ENCODE measurements around the gene SLC34A1.

Gene SLC34A1

DNA sequence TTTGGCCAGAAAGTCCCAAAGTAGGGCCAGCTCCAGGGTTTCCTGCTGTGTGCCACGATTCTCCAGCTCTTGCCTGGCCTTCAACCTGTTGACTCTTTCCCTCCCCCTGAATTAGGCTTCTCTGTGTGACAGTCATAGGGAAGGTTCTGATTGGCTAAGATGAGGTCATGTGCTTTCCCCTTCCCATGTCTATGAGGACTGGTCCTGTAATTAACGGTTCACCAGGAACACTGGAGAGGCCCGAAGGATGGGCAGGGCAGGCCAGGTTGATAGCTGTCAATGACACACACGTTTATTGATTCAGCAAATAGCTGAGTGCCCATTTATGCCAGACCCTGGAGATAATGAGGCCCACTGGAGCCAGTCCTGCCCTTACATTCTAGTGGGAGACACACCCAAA lies 53.4 kb downstream of the SLC34A1 start:
- H2AFZ ChIP-seq (ENCODE audit: low read length): no peak overlapping the region
- no peak overlapping the region for H3K27ac ChIP-seq (ENCODE audit: low read length)
- no peaks in the 10 kb centered on the region for H3K27me3 ChIP-seq (replicated peaks; ENCODE audit: insufficient read depth, low read length)
- no peak overlapping the region for H3K9ac ChIP-seq (ENCODE audit: low read length)
- H3K9me2 ChIP-seq (replicated peaks; ENCODE audit: insufficient read depth, low read length): no peaks in the 10 kb centered on the region
- H3K4me2 ChIP-seq (ENCODE audit: low read depth, low read length): no peak overlapping the region
- H3K4me3 ChIP-seq (ENCODE audit: low read length): no peak overlapping the region
- H4K20me1 ChIP-seq (ENCODE audit: insufficient read depth, low read length): no peaks in the 10 kb centered on the region
- H3F3A ChIP-seq (ENCODE audit: insufficient read depth, low read length): peaks cover under 1% of the 10 kb centered on the region; the same call in 1 of the 2 replicates
- H3K9me3 ChIP-seq (replicated peaks; ENCODE audit: insufficient read depth, low read length): no peaks in the 10 kb centered on the region
- peaks cover 4% of the 10 kb centered on the region for H3K4me1 ChIP-seq (ENCODE audit: low read length)
- DNase-seq: no peak
- peaks cover 11% of the 10 kb centered on the region for H3K36me3 ChIP-seq (replicated peaks; ENCODE audit: insufficient read depth, low read length)
- peaks cover 34% of the 10 kb centered on the region for H3K79me2 ChIP-seq (ENCODE audit: low read length)
- no peak for TF ChIP-seq EZH2 (optimal IDR thresholded peaks at IDR 0.05; ENCODE audit: low read depth, low read length)
- TF ChIP-seq EZH2phosphoT487 (IDR thresholded peaks at IDR 0.05; ENCODE audit: low read length): no peak
- TF ChIP-seq, protein P1, sequence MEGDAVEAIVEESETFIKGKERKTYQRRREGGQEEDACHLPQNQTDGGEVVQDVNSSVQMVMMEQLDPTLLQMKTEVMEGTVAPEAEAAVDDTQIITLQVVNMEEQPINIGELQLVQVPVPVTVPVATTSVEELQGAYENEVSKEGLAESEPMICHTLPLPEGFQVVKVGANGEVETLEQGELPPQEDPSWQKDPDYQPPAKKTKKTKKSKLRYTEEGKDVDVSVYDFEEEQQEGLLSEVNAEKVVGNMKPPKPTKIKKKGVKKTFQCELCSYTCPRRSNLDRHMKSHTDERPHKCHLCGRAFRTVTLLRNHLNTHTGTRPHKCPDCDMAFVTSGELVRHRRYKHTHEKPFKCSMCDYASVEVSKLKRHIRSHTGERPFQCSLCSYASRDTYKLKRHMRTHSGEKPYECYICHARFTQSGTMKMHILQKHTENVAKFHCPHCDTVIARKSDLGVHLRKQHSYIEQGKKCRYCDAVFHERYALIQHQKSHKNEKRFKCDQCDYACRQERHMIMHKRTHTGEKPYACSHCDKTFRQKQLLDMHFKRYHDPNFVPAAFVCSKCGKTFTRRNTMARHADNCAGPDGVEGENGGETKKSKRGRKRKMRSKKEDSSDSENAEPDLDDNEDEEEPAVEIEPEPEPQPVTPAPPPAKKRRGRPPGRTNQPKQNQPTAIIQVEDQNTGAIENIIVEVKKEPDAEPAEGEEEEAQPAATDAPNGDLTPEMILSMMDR (IDR thresholded peaks at IDR 0.05; ENCODE audit: low read length): no peak

DNA sequence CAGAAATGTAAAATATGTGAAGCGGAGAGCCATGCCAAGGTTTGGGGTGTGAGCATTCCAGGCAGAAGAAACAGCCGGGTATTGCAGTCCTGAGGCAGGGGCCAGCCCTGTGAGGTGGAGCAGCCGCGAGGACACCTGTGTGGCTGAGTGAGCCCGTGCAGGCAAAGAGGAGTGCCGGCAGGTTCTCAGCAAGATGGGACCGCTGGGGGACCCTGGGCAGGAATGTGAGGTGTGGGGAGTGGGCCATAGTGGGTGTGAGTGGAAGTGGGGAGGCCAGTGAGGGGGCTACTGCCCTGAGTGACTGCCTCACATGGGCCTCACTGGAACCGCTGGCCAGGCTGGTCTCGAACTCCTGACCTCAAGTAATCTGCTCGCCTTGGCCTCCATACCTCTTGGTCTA lies 54.2 kb downstream of the SLC34A1 start:
- DNase-seq: no peak
- Histone ChIP-seq H3K9me2 (replicated peaks; ENCODE audit: insufficient read depth, low read length) (no peaks in the 10 kb centered on the region), H3K4me1 (ENCODE audit: low read length) (0 out of 2 replicates have a peak, but pooled peaks cover 12% of the 10 kb centered on the region), H3K4me3 (ENCODE audit: low read length) (no peak overlapping the region), H2AFZ (ENCODE audit: low read length) (no peak overlapping the region), H3K4me2 (ENCODE audit: low read depth, low read length) (no peak overlapping the region), H3K9ac (ENCODE audit: low read length) (no peak overlapping the region), H3K79me2 (ENCODE audit: low read length) (peaks cover 25% of the 10 kb centered on the region), H3K27ac (ENCODE audit: low read length) (no peak overlapping the region), H4K20me1 (ENCODE audit: insufficient read depth, low read length) (no peaks in the 10 kb centered on the region), H3K9me3 (replicated peaks; ENCODE audit: insufficient read depth, low read length) (no peaks in the 10 kb centered on the region), H3F3A (ENCODE audit: insufficient read depth, low read length) (peaks cover 6% of the 10 kb centered on the region), H3K36me3 (replicated peaks; ENCODE audit: insufficient read depth, low read length) (peaks cover 11% of the 10 kb centered on the region), H3K27me3 (replicated peaks; ENCODE audit: insufficient read depth, low read length) (no peaks in the 10 kb centered on the region)
- no peak for TF ChIP-seq EZH2 (optimal IDR thresholded peaks at IDR 0.05; ENCODE audit: low read depth, low read length)
- TF ChIP-seq EZH2phosphoT487 (IDR thresholded peaks at IDR 0.05; ENCODE audit: low read length): no peak
- TF ChIP-seq, protein P1 (IDR thresholded peaks at IDR 0.05; ENCODE audit: low read length): no peak

DNA sequence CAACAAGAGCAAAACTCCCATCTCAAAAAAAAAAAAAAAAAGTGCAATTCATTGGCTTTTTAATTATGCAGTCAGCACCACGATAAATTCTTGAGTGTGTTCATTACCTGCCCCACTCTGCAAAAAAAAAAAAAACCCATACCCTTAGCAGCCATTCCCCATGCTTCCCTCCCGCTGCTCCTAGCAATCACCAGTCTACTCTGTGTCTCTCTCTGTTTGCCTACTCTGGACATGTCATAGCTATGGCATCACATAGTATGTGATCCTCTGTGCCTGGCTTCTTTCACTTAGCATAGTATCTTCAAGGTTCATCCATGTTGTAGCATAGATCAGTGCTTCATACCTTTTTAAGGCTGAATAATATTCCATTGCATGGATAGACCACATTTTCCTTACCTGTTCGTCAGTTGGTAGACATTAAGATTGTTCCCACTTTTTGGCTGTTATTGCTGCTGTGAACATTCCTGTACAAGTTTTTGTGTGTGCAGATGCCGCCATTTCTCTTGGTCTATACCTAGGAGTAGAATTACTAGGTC lies 55.4 kb downstream of the SLC34A1 start:
- peaks cover 17% of the 10 kb centered on the region for H3F3A ChIP-seq (ENCODE audit: insufficient read depth, low read length)
- H3K9me2 ChIP-seq (replicated peaks; ENCODE audit: insufficient read depth, low read length): no peaks in the 10 kb centered on the region
- TF ChIP-seq EZH2 (optimal IDR thresholded peaks at IDR 0.05; ENCODE audit: low read depth, low read length) (no peak), EZH2phosphoT487 (IDR thresholded peaks at IDR 0.05; ENCODE audit: low read length) (no peak)
- TF ChIP-seq, protein P1 (IDR thresholded peaks at IDR 0.05; ENCODE audit: low read length): no peak
- peaks cover 4% of the 10 kb centered on the region for H3K36me3 ChIP-seq (replicated peaks; ENCODE audit: insufficient read depth, low read length)
- no peaks in the 10 kb centered on the region for H3K27me3 ChIP-seq (replicated peaks; ENCODE audit: insufficient read depth, low read length)
- H3K9me3 ChIP-seq (replicated peaks; ENCODE audit: insufficient read depth, low read length): no peaks in the 10 kb centered on the region
- peaks cover 18% of the 10 kb centered on the region for H3K79me2 ChIP-seq (ENCODE audit: low read length)
- no peak overlapping the region for H2AFZ ChIP-seq (ENCODE audit: low read length)
- no peak for DNase-seq
- no peak overlapping the region for H3K9ac ChIP-seq (ENCODE audit: low read length)
- H3K4me2 ChIP-seq (ENCODE audit: low read depth, low read length): no peak overlapping the region
- H3K4me3 ChIP-seq (ENCODE audit: low read length): no peak overlapping the region
- H3K27ac ChIP-seq (ENCODE audit: low read length): no peak overlapping the region
- H3K4me1 ChIP-seq (ENCODE audit: low read length): peaks cover 23% of the 10 kb centered on the region
- no peaks in the 10 kb centered on the region for H4K20me1 ChIP-seq (ENCODE audit: insufficient read depth, low read length)

Measured in MM.1S (cell line).